ENCODE results near the gene PIP4K2C. TPM values are rescaled to one million over a fixed set of nuclear protein-coding genes. Genes with fewer than 3 reads are reported as not detected.

PIP4K2C gene
- total RNA-seq, 2 experiments from 2014 or later: 10.7 to 12.3 TPM

GRCh38 chr12:57592551-57593165 lies 1.7 kb downstream of the PIP4K2C start:
- ChIA-PET CTCF (interaction anchor here (1.3 to 4.6 kb wide), 6 partner anchors 8 to 28 kb away, joined by 4 to 53 read pairs (median 6); partner anchors contain the start of gene ARHGEF25), POLR2A (interaction anchor here (1.1 to 4.2 kb wide), 5 partner anchors 13 to 27 kb away, joined by 3 to 21 read pairs (median 13); partner anchors contain the start of gene ARHGEF25)
- no peaks in the 10 kb centered on the region for H3K9me3 Mint-ChIP-seq
- no peak for TF ChIP-seq CTCF (IDR thresholded peaks at IDR 0.05)
- intact Hi-C loops (cut with micrococcal nuclease): no loop called here
- peaks cover 24% of the 10 kb centered on the region for H3K4me1 Mint-ChIP-seq (ENCODE audit: low read depth)
- peaks cover 6% of the 10 kb centered on the region for H3K36me3 Mint-ChIP-seq (ENCODE audit: low read depth)
- H3K27me3 Mint-ChIP-seq: no peaks in the 10 kb centered on the region
- H3K4me3 Mint-ChIP-seq: peak overlapping the region; percentile 79
- ATAC-seq (no peak), DNase-seq (no peak)
- no peak overlapping the region for H3K27ac Mint-ChIP-seq

DNA sequence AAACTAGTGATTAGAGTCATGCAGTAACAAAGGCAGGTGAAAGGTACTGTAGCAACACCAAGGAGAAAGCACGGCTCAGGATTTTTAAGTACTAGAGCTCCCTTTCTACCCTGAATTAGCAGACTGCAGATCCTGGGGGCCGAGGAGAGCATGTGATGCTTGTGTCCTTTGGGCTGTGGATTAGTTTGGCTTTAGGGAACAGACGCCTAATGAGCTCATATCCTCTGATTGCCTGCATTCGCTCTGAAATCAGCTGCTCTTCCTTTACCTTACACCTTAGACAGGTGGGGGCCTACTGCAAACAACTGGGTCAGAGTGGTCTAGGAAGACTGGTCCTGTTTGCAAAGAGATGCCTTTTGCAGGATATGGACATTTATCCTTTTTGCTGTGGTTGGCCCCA lies 2.2 kb downstream of the PIP4K2C start:
- H3K9me3 Mint-ChIP-seq: no peaks in the 10 kb centered on the region
- no peaks in the 10 kb centered on the region for H3K27me3 Mint-ChIP-seq
- H3K4me1 Mint-ChIP-seq (ENCODE audit: low read depth): peaks cover 24% of the 10 kb centered on the region
- CTCF ChIA-PET: interaction anchor here (1.1 to 4.6 kb wide), 4 partner anchors 10 to 29 kb away, joined by 3 to 53 read pairs (median 5); no protein-coding TSS in a partner anchor
- no peak overlapping the region for H3K27ac Mint-ChIP-seq
- ATAC-seq (no peak), DNase-seq (no peak)
- H3K4me3 Mint-ChIP-seq: no peak overlapping the region
- H3K36me3 Mint-ChIP-seq (ENCODE audit: low read depth): peaks cover 6% of the 10 kb centered on the region
- TF ChIP-seq CTCF (IDR thresholded peaks at IDR 0.05): no peak
- POLR2A ChIA-PET: interaction anchor here (3.9 to 4.2 kb wide), 2 partner anchors 16 to 22 kb away, joined by 18 to 21 read pairs; partner anchors contain the start of gene ARHGEF25
- intact Hi-C loops (cut with micrococcal nuclease): no loop called here

DNA sequence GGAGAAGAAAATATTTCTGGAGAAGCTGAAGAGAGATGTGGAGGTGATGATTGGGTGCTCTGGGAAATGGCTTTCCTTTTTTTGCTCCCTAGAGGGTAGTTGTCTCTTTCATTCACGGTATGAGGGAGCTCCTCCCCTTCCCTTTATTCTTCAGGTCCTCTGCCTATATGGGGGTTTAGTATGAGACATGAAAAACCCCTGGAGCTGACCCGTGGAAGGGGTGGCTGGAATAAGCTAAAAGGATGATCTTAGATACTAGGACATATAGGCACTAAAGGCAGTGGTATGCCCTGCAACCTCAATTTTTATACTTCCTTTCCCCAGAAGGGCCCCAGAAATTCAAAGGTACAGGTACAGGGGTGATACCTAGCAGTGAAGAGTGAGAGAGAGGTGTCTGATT lies 9.4 kb downstream of the PIP4K2C start:
- ChIA-PET POLR2A (interaction anchor here (1.4 kb wide), 1 partner anchor 9 kb away, joined by 7 read pairs; the partner anchor contains the start of gene PIP4K2C), CTCF (interaction anchor here (0.7 to 3.0 kb wide), 6 partner anchors 8 to 22 kb away, joined by 3 to 28 read pairs (median 4); partner anchors contain the start of gene ARHGEF25)
- Mint-ChIP-seq H3K27ac (no peak overlapping the region), H3K4me3 (no peak overlapping the region), H3K9me3 (no peaks in the 10 kb centered on the region), H3K27me3 (no peaks in the 10 kb centered on the region), H3K36me3 (ENCODE audit: low read depth) (peaks cover 23% of the 10 kb centered on the region), H3K4me1 (ENCODE audit: low read depth) (peaks cover 17% of the 10 kb centered on the region)
- TF ChIP-seq CTCF (IDR thresholded peaks at IDR 0.05): no peak
- intact Hi-C loops (cut with micrococcal nuclease): no loop called here
- DNase-seq (no peak), ATAC-seq (no peak)

DNA sequence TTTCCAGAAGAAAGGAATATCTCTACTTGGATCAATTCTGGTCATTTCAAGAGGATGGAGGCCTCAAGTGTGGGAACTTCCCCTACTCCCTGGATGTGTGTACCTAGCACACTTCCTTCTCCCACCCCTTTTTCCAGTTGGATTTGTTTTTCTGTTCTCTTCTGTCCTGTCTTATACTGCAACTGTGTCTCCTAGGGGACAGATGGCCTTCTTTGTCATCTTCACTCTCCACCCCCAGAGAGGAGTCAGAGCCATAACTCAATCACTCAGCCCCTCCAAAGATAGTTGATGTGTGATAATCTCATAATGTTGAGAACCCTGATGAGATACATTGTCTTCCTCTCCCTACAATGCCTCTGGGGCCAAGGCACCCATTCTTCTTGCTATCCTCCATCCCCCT lies 11.6 kb downstream of the PIP4K2C start:
- no peak for TF ChIP-seq CTCF (IDR thresholded peaks at IDR 0.05)

GRCh38 chr12:57603324-57603723 lies 12.3 kb downstream of the PIP4K2C start:
- TF ChIP-seq CTCF (IDR thresholded peaks at IDR 0.05): no peak
- DNase-seq (no peak), ATAC-seq (no peak)
- Mint-ChIP-seq H3K27me3 (no peaks in the 10 kb centered on the region), H3K4me1 (ENCODE audit: low read depth) (peaks cover 25% of the 10 kb centered on the region), H3K36me3 (ENCODE audit: low read depth) (peaks cover 20% of the 10 kb centered on the region), H3K4me3 (peak overlapping the region; percentile 74), H3K27ac (no peak overlapping the region), H3K9me3 (no peaks in the 10 kb centered on the region)
- intact Hi-C loops (cut with micrococcal nuclease): no loop called here
- POLR2A ChIA-PET: interaction anchor here (0.6 to 4.4 kb wide), 5 partner anchors 12 to 145 kb away, joined by 3 to 27 read pairs (median 3); no protein-coding TSS in a partner anchor
- CTCF ChIA-PET: no interaction called here

More for the DNA sequence above, 11.6 kb downstream of the PIP4K2C start:
- ATAC-seq: no peak
- intact Hi-C loops (cut with micrococcal nuclease): no loop called here
- ChIA-PET POLR2A (interaction anchor here (0.6 to 4.4 kb wide), 2 partner anchors 12 kb away, joined by 4 to 27 read pairs; partner anchors contain the start of gene PIP4K2C), CTCF (no interaction called here)
- peaks cover 20% of the 10 kb centered on the region for H3K36me3 Mint-ChIP-seq (ENCODE audit: low read depth)
- no peaks in the 10 kb centered on the region for H3K9me3 Mint-ChIP-seq
- no peak overlapping the region for H3K27ac Mint-ChIP-seq
- no peaks in the 10 kb centered on the region for H3K27me3 Mint-ChIP-seq
- no peak overlapping the region for H3K4me3 Mint-ChIP-seq
- no peak for DNase-seq
- H3K4me1 Mint-ChIP-seq (ENCODE audit: low read depth): peaks cover 25% of the 10 kb centered on the region
